K562 (cell line): ENCODE measurements around the gene RHBDL3. TPM values are rescaled to one million over a fixed set of nuclear protein-coding genes. Genes with fewer than 3 reads are reported as not detected.
A peak's percentile ranks its signal among the peaks of the same experiment; 100 is the strongest.

Experiments used
- BDP1 ChIP-seq: IDR thresholded peaks from 3 replicates; pipeline ENCODE4 v1.6.1; 2011; ENCODE audit not compliant: insufficient read length, insufficient read depth
- CCNT2 ChIP-seq: IDR thresholded peaks from 2 replicates; pipeline ENCODE4 v1.6.1; 2011; ENCODE audit warnings: borderline replicate concordance, low read depth, mild to moderate bottlenecking, moderate library complexity, mixed read lengths, low read length; ENCODE audit not compliant: insufficient read length; ENCODE audit errors: extremely low read depth
- DLX4 ChIP-seq: fragments of 250-450 bp; sonication (Bioruptor Pico); IDR thresholded peaks from 2 replicates; pipeline ENCODE4 v1.6.1; 2021; ENCODE audit warnings: mild to moderate bottlenecking
- ELF1 ChIP-seq: fragments of 200-800 bp; sonication (Bioruptor generic); IDR thresholded peaks from 2 replicates; pipeline ENCODE4 v1.6.1; 2016; ENCODE audit warnings: missing genetic modification characterization, missing compliant biosample characterization
- GTF2F1 ChIP-seq: IDR thresholded peaks from 2 replicates; pipeline ENCODE4 v1.6.1; 2011; ENCODE audit warnings: low read depth, low read length, improper control_type of control experiment
- HIVEP1 ChIP-seq: fragments of 250-450 bp; sonication (Bioruptor Pico); IDR thresholded peaks from 2 replicates; pipeline ENCODE4 v1.4.0; 2020; ENCODE audit warnings: mild to moderate bottlenecking
- MAFK ChIP-seq: IDR thresholded peaks from 2 replicates; pipeline ENCODE4 v1.6.1; 2011; ENCODE audit warnings: low read length, improper control_type of control experiment
- MED1 ChIP-seq: sonication (generic); formaldehyde crosslinking; IDR thresholded peaks from 2 replicates; pipeline ENCODE4 v1.8.1; 2023; ENCODE audit warnings: missing genetic modification reagents, borderline replicate concordance
- NBN ChIP-seq: fragments of 450-650 bp; IDR thresholded peaks from 2 replicates; pipeline ENCODE4 v1.6.1; 2016; ENCODE audit warnings: low read depth, mild to moderate bottlenecking
- NELFE ChIP-seq: IDR thresholded peaks from 2 replicates; pipeline ENCODE4 v1.6.1; 2011; ENCODE audit warnings: mild to moderate bottlenecking; ENCODE audit not compliant: insufficient read depth, insufficient read length
- NFE2L1 ChIP-seq: fragments of 450-650 bp; IDR thresholded peaks from 2 replicates; pipeline ENCODE4 v1.6.1; 2016; ENCODE audit warnings: missing genetic modification characterization, low read depth, mild to moderate bottlenecking, missing compliant biosample characterization, moderate library complexity, borderline replicate concordance
- NUFIP1 ChIP-seq: fragments of 450-650 bp; IDR thresholded peaks from 2 replicates; pipeline ENCODE4 v1.6.1; 2018; ENCODE audit not compliant: partially characterized antibody
- PHF21A ChIP-seq: fragments of 450-650 bp; IDR thresholded peaks from 2 replicates; pipeline ENCODE4 v1.6.1; 2017; ENCODE audit warnings: low read depth, borderline replicate concordance
- PPARD ChIP-seq: fragments of 250-450 bp; sonication (Bioruptor Pico); IDR thresholded peaks from 2 replicates; pipeline ENCODE4 v1.8.0; 2022; ENCODE audit warnings: inconsistent platforms, mild to moderate bottlenecking, moderate library complexity
- PTTG1 ChIP-seq: fragments of 450-650 bp; IDR thresholded peaks from 2 replicates; pipeline ENCODE4 v1.6.1; 2016; ENCODE audit warnings: low read depth, mild to moderate bottlenecking, missing genetic modification characterization, missing compliant biosample characterization
- RBM14 ChIP-seq: fragments of 200-400 bp; formaldehyde crosslinking; IDR thresholded peaks from 2 replicates; pipeline ENCODE4 v1.6.1; 2018; ENCODE audit warnings: low read depth, mild to moderate bottlenecking, low read length, moderate library complexity, borderline replicate concordance; ENCODE audit not compliant: insufficient read depth
- RNF219 ChIP-seq: fragments of 250-450 bp; sonication (Bioruptor Pico); IDR thresholded peaks from 2 replicates; pipeline ENCODE4 v1.5.0; 2022; ENCODE audit warnings: mild to moderate bottlenecking
- SIN3A ChIP-seq, 2 experiments: fragments of 150-350 bp in 1 of 2; IDR thresholded peaks; 2 replicates each; pipeline ENCODE4 v1.6.1; 2011 to 2016; ENCODE audit warnings: borderline replicate concordance in 2 of 2, low read depth in 2 of 2, low read length in 2 of 2, mild to moderate bottlenecking in 2 of 2, moderate library complexity in 2 of 2; ENCODE audit not compliant: control insufficient read depth in 1 of 2
- SIRT6 ChIP-seq: IDR thresholded peaks from one replicate; pipeline ENCODE4 v1.6.1; 2012; ENCODE audit warnings: low read depth, mild to moderate bottlenecking, control low read depth, inconsistent platforms, low read length, moderate library complexity
- SRSF1 ChIP-seq: fragments of 200-400 bp; formaldehyde crosslinking; IDR thresholded peaks from 2 replicates; pipeline ENCODE4 v1.6.1; 2017; ENCODE audit warnings: mild to moderate bottlenecking, low read depth, low read length, moderate library complexity
- ZBTB33 ChIP-seq: sonication (generic); formaldehyde crosslinking; IDR thresholded peaks from 2 replicates; pipeline ENCODE4 v1.8.1; 2023; ENCODE audit warnings: mild to moderate bottlenecking, missing genetic modification reagents
- ZFPM2 ChIP-seq: fragments of 250-450 bp; sonication (Bioruptor Pico); IDR thresholded peaks from 2 replicates; pipeline ENCODE4 v1.5.1; 2022; ENCODE audit warnings: mild to moderate bottlenecking
- ZNF134 ChIP-seq: fragments of 250-450 bp; sonication (Bioruptor Pico); conservative IDR thresholded peaks from 2 replicates; pipeline ENCODE4 v1.4.0; 2020
- ZNF436 ChIP-seq: fragments of 250-450, 450-650 bp; sonication (Bioruptor Pico); formaldehyde crosslinking; IDR thresholded peaks from 2 replicates; pipeline ENCODE4 v1.7.0; 2020; ENCODE audit warnings: mild to moderate bottlenecking
- polyA plus RNA-seq, 8 experiments: library from polyadenylated mRNA; depleted of rRNA in 4 of 8; stranded (reverse) in 5 of 8; unstranded in 3 of 8; fragments of >200 nt; fragmentation: Nextera tagmentation in 2 of 8; fragmentation: Illumina TruSeq in 1 of 8; extraction: Ambion mirVana in 2 of 8; extraction: Trizol in 1 of 8; gene quantifications; 2 replicates each; pipeline versions ENCODE4 v1.2.1 to v1.2.3, GENCODE V29; 2011 to 2014; ENCODE audit warnings: inconsistent platforms in 1 of 8, missing spikeins in 1 of 8
- total RNA-seq, 7 experiments: library from RNA; depleted of rRNA in 6 of 7; stranded (reverse); fragments of >200 nt in 6 of 7; fragmentation: Illumina TruSeq in 2 of 7; extraction: Trizol in 2 of 7; gene quantifications; 2 replicates each; pipeline versions ENCODE4 v1.2.1 to v1.2.3, GENCODE V29; 2011 to 2021; ENCODE audit warnings: low replicate concordance in 1 of 7

The RHBDL3 gene
- total and polyA plus RNA-seq, 9 of the 15 experiments (the other 6 are each of a cell fraction or from before 2014, with no cell fraction given): 0.06 to 0.31 (median 0.09) TPM; not detected in 4

DNA sequence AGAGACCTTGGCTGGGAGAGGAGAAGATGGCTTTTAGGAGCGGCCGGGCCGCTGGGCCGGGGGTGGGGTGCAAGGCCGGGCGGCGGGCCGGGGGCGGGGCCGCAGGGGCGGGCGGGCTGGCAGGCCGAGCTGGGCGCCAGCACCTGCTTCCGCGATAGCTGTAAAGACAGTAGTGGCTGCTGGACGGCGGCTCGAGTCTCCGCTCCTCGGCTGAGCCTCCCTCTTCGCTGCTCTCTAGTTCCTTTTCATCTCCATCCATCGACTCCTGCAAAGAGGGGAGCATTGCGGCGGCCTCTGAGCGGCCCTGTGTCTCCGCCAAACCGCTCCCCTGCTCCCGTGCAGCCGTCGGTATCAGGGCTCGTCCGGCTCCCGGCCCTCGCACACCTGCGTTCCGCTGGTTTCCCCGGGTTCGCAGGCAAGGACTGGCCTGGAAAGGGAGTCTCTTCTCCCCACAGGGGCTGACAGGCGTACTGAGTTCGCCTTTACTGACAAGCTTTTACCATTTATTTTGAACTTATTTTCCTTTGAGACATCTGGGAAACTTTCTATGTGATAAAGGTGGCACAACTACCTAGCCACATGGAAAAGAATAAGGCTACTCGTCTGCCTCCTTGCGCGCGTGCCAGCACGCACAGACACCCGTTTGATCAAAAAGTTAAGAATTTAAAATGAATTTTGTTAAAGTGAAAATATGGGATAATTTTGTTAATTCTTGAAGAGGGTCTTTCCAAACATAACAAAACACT, 76.4 kb downstream of the RHBDL3 start, which contains the start of gene C17orf75 (continued):
- TF ChIP-seq RNF219 (CRISPR knock-in tag) (no peak), NBN (peak; percentile 86), ZBTB33 (CRISPR knock-in tag) (0 out of 2 replicates have a peak, but pooled peaks have one; percentile 13), HIVEP1 (CRISPR knock-in tag) (no peak; the same call in 1 of the 2 replicates), GTF2F1 (0 out of 2 replicates have a peak, but pooled peaks have one; percentile 33), NUFIP1 (no peak), SRSF1 (no peak), PTTG1 (tag) (no peak), ZFPM2 (no peak), MAFK (no peak), SIRT6 (no peak), BDP1 (no peak), NFE2L1 (tag) (no peak), ELF1 (peak; percentile 66; the same call in 1 of the 2 replicates), MED1 (CRISPR knock-in tag) (no peak), NELFE (no peak), PHF21A (peak; percentile 89), ZNF436 (no peak), PPARD (CRISPR knock-in tag) (no peak), RBM14 (no peak), ZNF134 (CRISPR knock-in tag) (no peak), SIN3A (IDR thresholded peaks at IDR 0.05; ENCODE audit: borderline replicate concordance in 2 of 2, control insufficient read depth in 1 of 2, low read depth in 2 of 2, low read length in 2 of 2) (peak; percentile 64 to 67; a peak in 2 of 4 replicates), CCNT2 (peak; percentile 49), DLX4 (CRISPR knock-in tag) (no peak)
